ENCODE results near the gene GRM4.
A peak's percentile ranks its signal among the peaks of the same experiment; 100 is the strongest.

Gene GRM4

GRCh38 chr6:34066218-34066571 lies 79.7 kb downstream of the GRM4 start:
- H3K27ac ChIP-seq = peak overlapping the region; percentile 97
- H3K9me3 ChIP-seq (ENCODE audit: severe bottlenecking) = no peaks in the 10 kb centered on the region
- peaks cover 12% of the 10 kb centered on the region for H3K36me3 ChIP-seq
- no peak for TF ChIP-seq CTCF (IDR thresholded peaks at IDR 0.05; ENCODE audit: low read depth, low read length)
- no peak overlapping the region for H3K4me3 ChIP-seq (ENCODE audit: low read depth, low read length)
- DNase-seq = no peak
- H3K27me3 ChIP-seq (ENCODE audit: insufficient read depth, low read depth, severe bottlenecking) = no peaks in the 10 kb centered on the region

- Histone ChIP-seq H3K27ac (peak overlapping the region; percentile 97), H3K36me3 (peaks cover 12% of the 10 kb centered on the region), H3K27me3 (ENCODE audit: insufficient read depth, low read depth, severe bottlenecking) (no peaks in the 10 kb centered on the region), H3K9me3 (ENCODE audit: severe bottlenecking) (no peaks in the 10 kb centered on the region), H3K4me3 (ENCODE audit: low read depth, low read length) (no peak overlapping the region)
- DNase-seq = peak; percentile 85
- TF ChIP-seq CTCF (IDR thresholded peaks at IDR 0.05; ENCODE audit: low read depth, low read length) = no peak
Measured at GRCh38 chr6:34065466-34066217, 80.2 kb downstream of the GRM4 start.

- Histone ChIP-seq H3K27me3 (ENCODE audit: insufficient read depth, low read depth, severe bottlenecking) (no peaks in the 10 kb centered on the region), H3K36me3 (peaks cover 14% of the 10 kb centered on the region), H3K4me3 (ENCODE audit: low read depth, low read length) (no peak overlapping the region), H3K27ac (peak overlapping the region; percentile 97), H3K9me3 (ENCODE audit: severe bottlenecking) (no peaks in the 10 kb centered on the region)
- no peak for TF ChIP-seq CTCF (IDR thresholded peaks at IDR 0.05; ENCODE audit: low read depth, low read length)
- DNase-seq = no peak
Measured at GRCh38 chr6:34064675-34065074, 81.2 kb downstream of the GRM4 start.

- H3K27ac ChIP-seq = peak overlapping the region; percentile 97
- DNase-seq = peak; percentile 98
- no peak for TF ChIP-seq CTCF (IDR thresholded peaks at IDR 0.05; ENCODE audit: low read depth, low read length)
- H3K4me3 ChIP-seq (ENCODE audit: low read depth, low read length) = peak overlapping the region; percentile 2
- H3K36me3 ChIP-seq = peaks cover 16% of the 10 kb centered on the region
- no peaks in the 10 kb centered on the region for H3K9me3 ChIP-seq (ENCODE audit: severe bottlenecking)
- H3K27me3 ChIP-seq (ENCODE audit: insufficient read depth, low read depth, severe bottlenecking) = no peaks in the 10 kb centered on the region
Measured at GRCh38 chr6:34063651-34064050, 82.2 kb downstream of the GRM4 start.

GRCh38 chr6:34062815-34063214 lies 83.1 kb downstream of the GRM4 start:
- TF ChIP-seq CTCF (IDR thresholded peaks at IDR 0.05; ENCODE audit: low read depth, low read length) = peak; percentile 51
- Histone ChIP-seq H3K27me3 (ENCODE audit: insufficient read depth, low read depth, severe bottlenecking) (no peaks in the 10 kb centered on the region), H3K27ac (peak overlapping the region; percentile 97), H3K9me3 (ENCODE audit: severe bottlenecking) (no peaks in the 10 kb centered on the region), H3K36me3 (peaks cover 22% of the 10 kb centered on the region), H3K4me3 (ENCODE audit: low read depth, low read length) (no peak overlapping the region)
- no peak for DNase-seq

- peak overlapping the region; percentile 1; the same call in 1 of the 2 replicates for H3K27ac ChIP-seq
- H3K9me3 ChIP-seq (ENCODE audit: severe bottlenecking) = no peaks in the 10 kb centered on the region
- peaks cover 27% of the 10 kb centered on the region for H3K36me3 ChIP-seq
- no peaks in the 10 kb centered on the region for H3K27me3 ChIP-seq (ENCODE audit: insufficient read depth, low read depth, severe bottlenecking)
- H3K4me3 ChIP-seq (ENCODE audit: low read depth, low read length) = no peak overlapping the region
- no peak for TF ChIP-seq CTCF (IDR thresholded peaks at IDR 0.05; ENCODE audit: low read depth, low read length)
- no peak for DNase-seq
Measured at GRCh38 chr6:34062156-34062555, 83.7 kb downstream of the GRM4 start.
